HG02981 (cell line): Measurements from ENCODE around the gene SCN2A.

ENCODE experiments used
- ATAC-seq: cut with Tn5 transposase; IDR thresholded peaks from one replicate; pipeline ENCODE4 v1.9.1; 2021; ENCODE audit warnings: mild to moderate bottlenecking, moderate library complexity; ENCODE audit not compliant: unreplicated experiment

SCN2A gene

GRCh38 chr2:165410276-165410675 is 171.1 kb downstream of the SCN2A start:
- no peak for ATAC-seq

- no peak for ATAC-seq
These were observed 175.0 kb downstream of the SCN2A start for GRCh38 chr2:165414187-165414586.

GRCh38 chr2:165417009-165417408 is 177.8 kb downstream of the SCN2A start:
- ATAC-seq = no peak

GRCh38 chr2:165420231-165420630 is 181.0 kb downstream of the SCN2A start:
- no peak for ATAC-seq

GRCh38 chr2:165423081-165423480 is 183.9 kb downstream of the SCN2A start:
- ATAC-seq = no peak

- no peak for ATAC-seq
These were observed 186.3 kb downstream of the SCN2A start for GRCh38 chr2:165425556-165425955.

- no peak for ATAC-seq
These were observed 188.5 kb downstream of the SCN2A start for GRCh38 chr2:165427686-165428085.

GRCh38 chr2:165428926-165429325 is 189.7 kb downstream of the SCN2A start:
- ATAC-seq = no peak

- ATAC-seq = no peak
These were observed 191.8 kb downstream of the SCN2A start for GRCh38 chr2:165431014-165431413.

- no peak for ATAC-seq
These were observed 193.2 kb downstream of the SCN2A start for GRCh38 chr2:165432234-165432966.

- ATAC-seq = no peak
These were observed 195.8 kb downstream of the SCN2A start for GRCh38 chr2:165434865-165435496.

- no peak for ATAC-seq
These were observed 196.4 kb downstream of the SCN2A start for GRCh38 chr2:165435611-165436010.

- ATAC-seq = peak; percentile 71
These were observed 197.3 kb downstream of the SCN2A start for GRCh38 chr2:165436559-165436958.

- ATAC-seq = no peak
These were observed 201.2 kb downstream of the SCN2A start for GRCh38 chr2:165440367-165440766.
